IPS-18c (cell line): Measurements from ENCODE around the gene SAP130.

Experiments
- H3K4me3 ChIP-seq: 2 replicates; pipeline ENCODE4 v1.7.0; 2013; ENCODE audit warnings: low read depth, mild to moderate bottlenecking, low read length, moderate library complexity; ENCODE audit not compliant: insufficient read depth
- H3K9me3 ChIP-seq: one replicate; pipeline ENCODE4 v1.6.1; 2013; ENCODE audit warnings: mild to moderate bottlenecking, low read length, moderate library complexity; ENCODE audit not compliant: control insufficient read depth, insufficient read depth

Gene SAP130

DNA sequence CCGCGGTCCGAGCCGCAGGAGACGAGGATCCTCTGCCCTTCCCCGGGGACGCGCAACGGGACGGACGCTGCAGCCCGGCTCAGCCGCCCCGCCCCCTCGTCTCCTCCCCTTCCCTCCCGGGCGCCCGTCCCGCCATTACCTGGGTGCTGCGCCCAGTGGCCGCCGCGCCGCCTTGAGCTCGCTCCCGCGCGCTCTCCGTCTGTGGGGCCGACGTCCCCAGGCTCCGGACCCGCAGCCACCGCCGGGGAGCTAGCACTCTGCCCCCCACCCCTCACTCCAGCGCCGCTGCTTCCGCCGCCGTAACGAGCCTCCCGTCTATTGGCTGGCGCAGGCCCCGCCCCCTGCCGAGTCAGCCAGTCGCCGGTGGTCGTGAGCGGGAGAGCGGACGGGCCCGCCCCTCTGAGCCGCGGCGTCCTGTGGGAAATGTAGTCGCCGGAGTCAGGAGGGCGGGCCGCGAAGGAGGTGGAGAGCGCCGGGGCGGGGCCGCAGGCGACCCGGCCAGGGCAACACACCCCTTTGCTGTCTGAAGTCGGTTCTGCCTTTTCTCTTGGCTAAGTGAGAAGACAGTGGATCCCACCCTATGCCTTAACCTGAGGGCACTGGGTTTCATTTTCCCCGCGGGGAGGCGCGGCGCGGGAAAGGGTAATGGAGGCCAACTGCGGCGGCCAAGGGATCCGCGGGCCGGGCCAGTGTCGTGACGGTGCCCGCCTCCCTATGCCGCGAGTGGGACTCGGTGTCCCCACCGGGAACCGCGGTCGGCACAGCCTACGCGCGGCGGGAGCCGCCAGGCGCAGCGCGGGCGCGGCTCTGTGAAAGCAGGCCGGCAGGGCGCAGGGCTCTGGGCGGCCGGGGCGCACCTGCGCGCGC is at the start of gene SAP130:
Gene SAP130, minus strand, starts transcription at position 259 of the 867 bp plus-strand sequence. CDS start 1,767 bp downstream, outside the sequence.
- Histone ChIP-seq H3K4me3 (peak within 1 kb of the TSS; percentile 98), H3K9me3 (peaks cover 4% of the 10 kb centered on the region)

DNA sequence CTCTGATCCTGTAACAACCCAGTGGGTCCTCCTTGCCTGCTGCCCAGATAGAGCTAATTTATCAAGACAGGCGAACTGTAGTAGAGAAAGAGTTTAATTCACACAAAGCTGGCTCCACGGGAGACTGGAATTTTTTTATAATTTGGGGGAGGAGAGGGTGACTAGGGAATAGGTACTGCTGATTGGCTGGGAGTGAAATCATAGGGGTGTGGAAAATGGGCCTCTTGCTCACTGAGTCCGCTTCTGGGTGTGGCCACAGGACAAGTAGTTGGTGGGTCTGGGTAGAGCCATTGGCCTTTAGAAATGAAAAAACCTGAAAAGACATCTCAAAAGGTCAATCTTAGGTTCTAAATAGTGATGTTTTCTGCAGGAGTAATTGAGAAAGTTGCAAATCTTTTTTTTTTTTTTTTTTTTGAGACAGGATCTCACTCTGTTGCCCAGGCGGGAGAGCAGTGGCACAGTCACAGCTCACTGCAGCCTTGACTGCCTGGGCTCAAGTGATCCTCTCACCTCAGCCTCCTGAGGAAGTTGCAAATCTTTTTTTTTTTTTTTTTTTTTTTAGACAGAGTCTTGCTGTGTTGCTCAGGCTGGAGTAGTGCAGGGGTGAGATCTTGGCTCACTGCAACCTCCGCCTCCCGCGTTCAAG is 48.7 kb upstream of the SAP130 start:
- Histone ChIP-seq H3K4me3 (no peak overlapping the region), H3K9me3 (no peaks in the 10 kb centered on the region)

DNA sequence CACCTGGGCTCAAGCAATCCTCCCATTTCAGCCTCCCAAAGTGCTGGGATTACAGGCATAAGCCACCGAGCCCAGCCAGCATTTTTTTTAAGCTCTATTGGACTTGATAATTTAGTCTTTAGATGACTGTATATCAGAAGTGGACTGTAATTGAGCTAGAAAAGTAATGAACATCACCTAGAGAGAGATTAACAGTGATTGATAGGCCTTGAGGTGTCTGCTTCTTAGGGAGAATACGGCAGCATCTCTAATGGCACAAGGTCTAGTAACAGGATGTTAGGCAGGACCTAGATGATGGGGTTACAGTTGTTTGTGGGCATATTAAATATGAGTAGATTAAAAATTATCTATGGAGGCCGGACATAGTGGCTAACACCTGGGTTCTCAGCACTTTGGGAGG is 45.4 kb upstream of the SAP130 start:
- Histone ChIP-seq H3K4me3 (no peak overlapping the region), H3K9me3 (no peaks in the 10 kb centered on the region)

DNA sequence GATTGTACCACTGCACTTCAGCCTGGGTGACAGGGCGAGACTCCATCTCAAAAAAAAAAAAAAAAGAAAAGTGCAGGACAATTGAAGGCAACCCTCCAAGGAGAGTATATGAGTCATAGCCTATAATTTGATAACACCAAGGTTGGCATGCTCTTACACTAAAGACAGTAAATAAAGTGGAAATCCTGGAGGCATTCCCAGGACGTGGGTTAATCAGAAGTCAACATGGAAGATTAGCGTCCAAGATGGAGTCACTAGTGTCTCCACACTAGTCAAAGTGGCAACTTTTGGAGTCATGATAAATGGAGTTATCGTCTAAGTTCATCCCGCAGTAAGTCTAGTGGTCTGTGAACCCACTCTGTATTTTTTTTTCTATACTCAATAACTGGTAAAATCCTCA is 41.9 kb upstream of the SAP130 start:
- H3K4me3 ChIP-seq = no peak overlapping the region
- no peaks in the 10 kb centered on the region for H3K9me3 ChIP-seq

DNA sequence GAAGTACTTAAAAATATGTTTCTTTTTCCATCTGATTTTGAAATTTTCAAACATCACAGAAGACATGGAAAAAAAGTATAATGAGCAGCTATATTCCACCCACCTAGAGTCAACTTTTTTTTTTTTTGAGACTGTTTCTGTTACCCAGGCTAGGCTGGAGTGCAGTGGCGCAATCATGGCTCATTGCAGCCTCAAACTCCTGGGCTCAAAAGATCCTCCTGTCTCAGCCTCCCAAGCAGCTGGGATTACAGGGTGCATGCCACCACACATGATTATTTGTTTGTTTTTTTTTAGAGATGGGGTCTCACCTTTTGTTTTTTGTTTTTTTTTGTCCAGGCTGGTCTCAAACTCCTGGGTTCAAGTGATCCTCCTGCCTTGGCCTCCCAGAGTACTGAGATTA is 36.5 kb upstream of the SAP130 start:
- H3K4me3 ChIP-seq = no peak overlapping the region
- no peaks in the 10 kb centered on the region for H3K9me3 ChIP-seq

- no peak overlapping the region for H3K4me3 ChIP-seq
- H3K9me3 ChIP-seq = no peaks in the 10 kb centered on the region
Measured at GRCh38 chr2:128062571-128062970, 34.7 kb upstream of the SAP130 start.

- Histone ChIP-seq H3K4me3 (no peak overlapping the region), H3K9me3 (no peaks in the 10 kb centered on the region)
Measured at GRCh38 chr2:128058114-128058513, 30.3 kb upstream of the SAP130 start.

DNA sequence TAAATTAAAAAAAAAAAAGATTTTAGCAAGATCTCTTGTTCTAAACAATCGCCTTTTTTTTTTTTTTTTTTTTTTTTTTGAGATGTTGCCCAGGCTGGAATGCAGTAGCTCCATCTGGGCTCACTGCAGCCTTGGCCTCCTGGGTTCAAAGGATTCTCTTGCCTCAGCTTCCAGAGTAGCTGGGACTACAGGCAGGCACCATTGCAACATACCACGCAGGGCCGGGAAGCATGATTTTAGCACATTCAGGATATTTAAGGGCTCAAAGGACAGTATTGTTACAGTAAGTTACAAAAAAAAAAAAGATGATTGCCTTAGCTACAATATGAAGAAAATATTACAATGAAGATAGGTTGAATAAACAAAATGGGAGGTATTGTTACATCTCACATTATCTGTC is 29.5 kb upstream of the SAP130 start:
- Histone ChIP-seq H3K4me3 (no peak overlapping the region), H3K9me3 (no peaks in the 10 kb centered on the region)

DNA sequence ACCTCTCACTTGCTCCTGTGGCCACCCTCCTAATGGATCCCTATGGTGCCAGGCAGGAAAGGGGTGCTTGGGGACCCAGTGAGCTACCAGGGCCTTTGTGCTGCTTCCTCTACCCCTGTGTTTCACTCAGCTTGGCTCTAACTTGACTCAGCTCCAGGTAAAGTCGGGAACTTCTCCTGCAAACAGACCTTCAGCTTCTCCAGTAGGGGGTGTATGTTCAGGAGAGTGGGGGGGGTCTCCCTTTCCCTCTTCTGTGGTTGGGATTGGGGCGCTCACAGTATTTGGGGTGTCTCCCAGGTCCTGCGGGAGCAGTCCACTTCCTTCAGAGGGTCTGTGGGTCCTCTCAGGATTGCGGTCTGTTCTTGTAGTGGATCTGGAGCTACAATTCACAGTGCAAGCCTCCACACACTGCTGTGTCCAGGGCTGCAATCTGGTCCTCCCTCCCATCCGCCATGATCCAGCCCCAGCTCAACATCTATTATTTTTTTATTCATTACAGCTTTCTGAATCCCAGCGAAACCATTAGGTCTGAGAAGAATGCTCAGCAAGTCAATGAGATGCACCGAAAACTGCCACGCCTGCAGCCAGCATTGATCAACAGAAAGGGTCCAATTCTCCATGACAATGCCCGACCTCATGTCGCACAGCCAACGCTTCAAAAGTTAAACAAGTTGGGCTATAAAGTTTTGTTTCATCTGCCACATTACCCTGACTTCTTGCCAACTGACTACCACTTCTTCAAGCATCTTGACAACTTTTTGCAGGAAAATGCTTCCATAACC is 26.4 kb upstream of the SAP130 start:
- Histone ChIP-seq H3K4me3 (no peak overlapping the region), H3K9me3 (no peaks in the 10 kb centered on the region)

DNA sequence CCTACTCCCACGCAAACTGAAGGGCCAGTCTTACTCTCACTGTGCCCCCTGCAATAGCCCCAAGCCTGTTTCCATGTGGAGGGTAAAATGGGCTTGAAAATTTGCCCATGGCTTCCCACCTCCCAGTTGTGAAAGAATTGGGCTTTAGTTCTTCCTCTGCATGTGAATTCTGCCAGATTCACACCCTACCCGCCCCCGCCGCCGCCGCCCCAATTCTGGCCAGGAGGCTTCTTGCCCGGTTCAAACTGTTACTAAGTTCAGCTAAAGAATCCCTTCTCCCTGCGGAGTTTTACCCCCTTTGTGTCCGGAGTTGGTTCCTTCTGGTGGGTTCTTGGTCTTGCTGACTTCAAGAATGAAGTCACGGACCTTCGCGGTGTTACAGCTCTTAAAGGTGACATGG is 25.5 kb upstream of the SAP130 start:
- H3K4me3 ChIP-seq = no peak overlapping the region
- H3K9me3 ChIP-seq = no peaks in the 10 kb centered on the region

DNA sequence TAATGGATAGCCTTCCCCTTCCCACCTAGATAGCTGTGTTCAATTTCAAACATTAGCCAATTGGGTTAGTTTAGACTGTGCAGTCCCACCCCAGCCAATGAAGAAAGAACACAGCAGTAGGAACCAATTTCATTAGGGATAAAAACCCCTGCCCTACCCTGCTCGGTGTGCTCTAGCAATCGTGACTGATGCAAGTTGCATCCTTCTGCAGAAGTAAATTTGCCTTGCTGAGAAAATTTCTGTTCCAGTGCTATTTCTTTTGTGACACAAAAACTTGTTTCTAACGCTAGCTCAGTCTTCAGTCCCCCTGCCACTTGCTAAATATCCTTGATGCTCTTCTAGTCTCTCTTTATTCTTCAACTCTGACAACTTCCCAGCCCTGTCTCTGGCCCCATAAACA is 15.2 kb upstream of the SAP130 start:
- Histone ChIP-seq H3K4me3 (no peak overlapping the region), H3K9me3 (peaks cover 11% of the 10 kb centered on the region)

DNA sequence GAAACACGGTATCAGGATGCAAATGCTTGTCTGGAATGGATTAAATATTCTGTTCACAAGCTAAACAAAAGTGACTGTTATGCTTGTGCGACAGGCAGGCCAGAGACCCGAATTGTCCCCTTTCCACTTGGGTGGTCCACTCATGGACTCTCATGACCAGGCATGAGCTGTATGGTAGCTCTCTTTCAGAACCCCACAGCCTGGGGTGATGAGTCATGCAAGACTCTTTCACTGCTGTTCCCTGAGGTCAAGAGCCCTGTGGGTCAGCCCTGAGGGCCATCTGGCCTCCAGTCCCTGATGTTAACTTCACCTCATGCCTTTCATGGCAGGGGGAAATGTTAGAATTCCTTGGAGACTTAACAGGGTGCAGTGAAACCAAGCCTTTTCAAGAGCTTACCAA is 13.7 kb upstream of the SAP130 start:
- no peak overlapping the region for H3K4me3 ChIP-seq
- H3K9me3 ChIP-seq = peaks cover 11% of the 10 kb centered on the region

GRCh38 chr2:128040166-128040771 is 12.4 kb upstream of the SAP130 start:
- no peak overlapping the region for H3K4me3 ChIP-seq
- peaks cover 11% of the 10 kb centered on the region for H3K9me3 ChIP-seq

GRCh38 chr2:128039535-128039934 is 11.7 kb upstream of the SAP130 start:
- H3K4me3 ChIP-seq = no peak overlapping the region
- H3K9me3 ChIP-seq = peaks cover 9% of the 10 kb centered on the region

DNA sequence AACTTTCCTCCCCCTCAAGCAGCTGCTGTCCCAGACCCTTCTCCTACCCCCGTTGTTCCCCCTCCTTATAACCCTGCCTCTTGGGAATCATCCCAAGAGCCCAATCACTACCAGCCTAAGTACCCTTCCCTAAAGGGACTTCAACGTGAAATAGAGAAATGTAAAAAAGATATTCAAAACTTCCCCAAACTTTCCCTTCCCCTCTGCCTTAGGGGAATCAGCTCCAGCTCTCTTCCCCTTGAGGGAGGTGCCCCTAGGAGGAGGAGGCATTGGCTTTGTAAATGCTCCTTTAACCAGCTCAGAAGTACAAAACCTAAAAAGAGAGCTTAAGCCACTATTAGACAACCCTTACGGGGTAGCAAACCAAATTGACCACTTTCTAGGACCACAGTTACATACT is 10.6 kb upstream of the SAP130 start:
- Histone ChIP-seq H3K4me3 (no peak overlapping the region), H3K9me3 (peaks cover 7% of the 10 kb centered on the region)

GRCh38 chr2:128037649-128038048 is 9.8 kb upstream of the SAP130 start:
- no peak overlapping the region for H3K4me3 ChIP-seq
- H3K9me3 ChIP-seq = peaks cover 3% of the 10 kb centered on the region

GRCh38 chr2:128036748-128037607 is 9.1 kb upstream of the SAP130 start:
- H3K9me3 ChIP-seq = peaks cover 4% of the 10 kb centered on the region
- H3K4me3 ChIP-seq = no peak overlapping the region
